ENCODE measurements around the gene WDR83.

The WDR83 gene

DNA sequence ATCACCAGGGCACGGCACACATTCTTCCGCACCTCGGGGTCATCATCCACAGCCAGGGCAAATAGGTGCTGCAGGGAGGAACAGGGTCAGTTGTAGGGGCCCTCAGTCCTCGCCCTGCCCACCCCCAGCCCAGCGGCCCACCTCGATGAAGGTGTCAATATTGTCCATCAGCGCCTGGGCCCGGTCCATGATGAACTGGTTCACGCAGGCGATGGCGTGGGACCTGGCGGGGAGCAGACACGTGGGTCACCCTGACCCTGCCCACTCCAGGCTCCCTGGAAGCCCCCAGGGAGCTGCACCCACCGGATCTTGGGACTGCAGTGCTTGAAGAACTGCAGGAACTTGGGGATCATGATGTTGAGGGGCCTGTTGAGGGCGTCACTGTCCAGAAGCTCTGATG is 48.5 kb downstream of the WDR83 start:
- H3K4ac ChIP-seq (ENCODE audit: low read depth, low read length), result no peak overlapping the region
- peaks cover 66 to 72% of the 10 kb centered on the region in 2 experiments for H3K36me3 ChIP-seq (ENCODE audit: control insufficient read depth in 1 of 2, insufficient read depth in 2 of 2, low read length in 2 of 2)
- no peak overlapping the region for H2AK5ac ChIP-seq (ENCODE audit: low read length)
- no peaks in the 10 kb centered on the region for H3K9me3 ChIP-seq (ENCODE audit: insufficient read depth, low read depth, low read length)
- H2BK5ac ChIP-seq (ENCODE audit: low read depth, low read length, poor library complexity), result no peak overlapping the region
- DNase-seq, result no peak
- H3K4me3 ChIP-seq (ENCODE audit: low read depth, low read length), result peak overlapping the region; percentile 37
- WGBS (ENCODE audit: extremely low coverage, insufficient coverage, insufficient read length), result no CpG with 5 or more reads among the region's 15 CpGs
- no peaks in the 10 kb centered on the region for H3K79me1 ChIP-seq (ENCODE audit: low read length)
- H3K23ac ChIP-seq (ENCODE audit: low read length), result no peak overlapping the region
- H3K27ac ChIP-seq (ENCODE audit: low read depth, low read length), result no peak overlapping the region
- no peak overlapping the region for H3K4me2 ChIP-seq (ENCODE audit: low read length)
- H3K9ac ChIP-seq (ENCODE audit: low read length), result no peak overlapping the region
- H3K4me1 ChIP-seq (ENCODE audit: control insufficient read depth in 1 of 2, insufficient read depth in 2 of 2, low read length in 2 of 2), result no peaks in the 10 kb centered on the region
- no peak overlapping the region for H2AFZ ChIP-seq (ENCODE audit: insufficient read depth, low read length, poor library complexity)
- no peak overlapping the region for H3K14ac ChIP-seq (ENCODE audit: low read length)
- H4K8ac ChIP-seq (ENCODE audit: low read depth, low read length), result no peak overlapping the region
- H4K91ac ChIP-seq (ENCODE audit: low read depth, low read length), result no peak overlapping the region
- H3K79me2 ChIP-seq (ENCODE audit: control insufficient read depth, insufficient read depth, low read length, poor library complexity), result no peaks in the 10 kb centered on the region
- H2BK120ac ChIP-seq (ENCODE audit: insufficient read depth, low read length, poor library complexity), result no peak overlapping the region
- no peak overlapping the region for H2BK12ac ChIP-seq (ENCODE audit: low read length)
- no peak overlapping the region for H3K18ac ChIP-seq (ENCODE audit: low read length)
- H3K27me3 ChIP-seq (ENCODE audit: insufficient read depth, low read length), result no peaks in the 10 kb centered on the region
- no peak overlapping the region for H4K12ac ChIP-seq (ENCODE audit: low read depth, low read length)

DNA sequence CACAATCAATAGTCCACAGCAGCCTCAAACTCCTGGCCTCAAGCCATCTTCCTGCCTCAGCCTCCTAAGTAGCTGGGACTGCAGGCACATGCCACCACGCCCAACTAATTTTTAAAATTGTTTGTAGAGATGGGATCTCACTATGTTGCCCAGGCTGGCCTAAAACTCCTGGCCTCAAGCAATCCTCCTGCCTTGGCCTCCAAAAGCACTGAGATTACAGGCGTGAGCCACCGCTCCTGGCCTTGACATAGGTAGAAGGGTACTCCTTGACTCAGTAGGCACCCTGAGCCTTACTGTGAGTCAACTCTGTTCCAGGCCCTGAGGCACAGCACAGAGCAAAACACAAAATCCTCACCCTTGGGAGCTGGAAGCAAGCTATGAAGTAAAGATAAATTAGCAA is 49.3 kb downstream of the WDR83 start:
- peak; percentile 85 to 87 for DNase-seq
- no peak overlapping the region for H3K9ac ChIP-seq (ENCODE audit: low read length)
- H3K36me3 ChIP-seq (ENCODE audit: control insufficient read depth in 1 of 2, insufficient read depth in 2 of 2, low read length in 2 of 2), result peaks cover 60 to 66% of the 10 kb centered on the region in 2 experiments
- H3K4me3 ChIP-seq (ENCODE audit: low read depth, low read length), result no peak overlapping the region
- H3K4me1 ChIP-seq (ENCODE audit: control insufficient read depth in 1 of 2, insufficient read depth in 2 of 2, low read length in 2 of 2), result peaks cover 3 to 4% of the 10 kb centered on the region in 2 experiments
- H3K4me2 ChIP-seq (ENCODE audit: low read length), result no peak overlapping the region
- no peak overlapping the region for H2BK12ac ChIP-seq (ENCODE audit: low read length)
- no peak overlapping the region for H3K23ac ChIP-seq (ENCODE audit: low read length)
- no peak overlapping the region for H3K4ac ChIP-seq (ENCODE audit: low read depth, low read length)
- no peak overlapping the region for H3K27ac ChIP-seq (ENCODE audit: low read depth, low read length)
- H3K79me2 ChIP-seq (ENCODE audit: control insufficient read depth, insufficient read depth, low read length, poor library complexity), result peaks cover 8% of the 10 kb centered on the region
- no peak overlapping the region for H4K8ac ChIP-seq (ENCODE audit: low read depth, low read length)
- H2BK120ac ChIP-seq (ENCODE audit: insufficient read depth, low read length, poor library complexity), result no peak overlapping the region
- no peak overlapping the region for H4K91ac ChIP-seq (ENCODE audit: low read depth, low read length)
- H3K14ac ChIP-seq (ENCODE audit: low read length), result no peak overlapping the region
- no peak overlapping the region for H4K12ac ChIP-seq (ENCODE audit: low read depth, low read length)
- H2BK5ac ChIP-seq (ENCODE audit: low read depth, low read length, poor library complexity), result no peak overlapping the region
- H3K27me3 ChIP-seq (ENCODE audit: insufficient read depth, low read length), result no peaks in the 10 kb centered on the region
- no peak overlapping the region for H2AFZ ChIP-seq (ENCODE audit: insufficient read depth, low read length, poor library complexity)
- H3K9me3 ChIP-seq (ENCODE audit: insufficient read depth, low read depth, low read length), result no peaks in the 10 kb centered on the region
- no peak overlapping the region for H2AK5ac ChIP-seq (ENCODE audit: low read length)
- no peaks in the 10 kb centered on the region for H3K79me1 ChIP-seq (ENCODE audit: low read length)
- no CpG with 5 or more reads among the region's 3 CpGs for WGBS (ENCODE audit: extremely low coverage, insufficient coverage, insufficient read length)
- no peak overlapping the region for H3K18ac ChIP-seq (ENCODE audit: low read length)

DNA sequence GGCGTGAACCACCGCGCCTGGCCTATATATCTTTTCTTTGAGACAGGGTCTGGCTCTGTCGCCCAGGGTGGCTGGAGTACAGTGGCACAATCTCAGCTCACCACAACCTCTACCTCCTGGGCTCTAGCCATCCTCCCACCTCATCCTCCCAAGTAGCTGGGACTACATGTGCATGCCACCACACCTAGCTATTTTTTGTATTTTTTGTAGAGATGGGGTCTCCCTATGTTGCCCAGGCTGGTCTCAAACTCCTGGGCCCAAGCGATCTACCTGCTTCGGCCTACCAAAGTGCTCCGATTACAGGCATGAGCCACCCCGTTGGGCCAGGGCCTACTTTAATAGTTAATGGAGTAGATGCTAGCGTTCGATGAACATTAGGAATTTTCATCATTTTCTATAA is 53.7 kb downstream of the WDR83 start:
- Histone ChIP-seq H2BK120ac (ENCODE audit: insufficient read depth, low read length, poor library complexity) (no peak overlapping the region), H2BK5ac (ENCODE audit: low read depth, low read length, poor library complexity) (no peak overlapping the region), H3K4me3 (ENCODE audit: low read depth, low read length) (no peak overlapping the region), H3K23ac (ENCODE audit: low read length) (no peak overlapping the region), H2AFZ (ENCODE audit: insufficient read depth, low read length, poor library complexity) (no peak overlapping the region), H3K79me2 (ENCODE audit: control insufficient read depth, insufficient read depth, low read length, poor library complexity) (peaks cover 23% of the 10 kb centered on the region), H3K9ac (ENCODE audit: low read length) (no peak overlapping the region), H3K4me2 (ENCODE audit: low read length) (peak overlapping the region; percentile 86), H3K4me1 (ENCODE audit: control insufficient read depth in 1 of 2, insufficient read depth in 2 of 2, low read length in 2 of 2) (peaks cover 3 to 5% of the 10 kb centered on the region in 2 experiments), H3K18ac (ENCODE audit: low read length) (no peak overlapping the region), H3K36me3 (ENCODE audit: control insufficient read depth in 1 of 2, insufficient read depth in 2 of 2, low read length in 2 of 2) (peaks cover 30 to 31% of the 10 kb centered on the region in 2 experiments), H4K12ac (ENCODE audit: low read depth, low read length) (no peak overlapping the region), H4K91ac (ENCODE audit: low read depth, low read length) (no peak overlapping the region), H3K9me3 (ENCODE audit: insufficient read depth, low read depth, low read length) (no peaks in the 10 kb centered on the region), H2AK5ac (ENCODE audit: low read length) (no peak overlapping the region), H4K8ac (ENCODE audit: low read depth, low read length) (no peak overlapping the region), H3K4ac (ENCODE audit: low read depth, low read length) (peak overlapping the region; percentile 99), H2BK12ac (ENCODE audit: low read length) (no peak overlapping the region), H3K27ac (ENCODE audit: low read depth, low read length) (no peak overlapping the region), H3K14ac (ENCODE audit: low read length) (no peak overlapping the region), H3K79me1 (ENCODE audit: low read length) (peaks cover 22% of the 10 kb centered on the region), H3K27me3 (ENCODE audit: insufficient read depth, low read length) (no peaks in the 10 kb centered on the region)
- WGBS (ENCODE audit: extremely low coverage, insufficient coverage, insufficient read length), result no CpG with 5 or more reads among the region's 10 CpGs
- DNase-seq, result no peak

DNA sequence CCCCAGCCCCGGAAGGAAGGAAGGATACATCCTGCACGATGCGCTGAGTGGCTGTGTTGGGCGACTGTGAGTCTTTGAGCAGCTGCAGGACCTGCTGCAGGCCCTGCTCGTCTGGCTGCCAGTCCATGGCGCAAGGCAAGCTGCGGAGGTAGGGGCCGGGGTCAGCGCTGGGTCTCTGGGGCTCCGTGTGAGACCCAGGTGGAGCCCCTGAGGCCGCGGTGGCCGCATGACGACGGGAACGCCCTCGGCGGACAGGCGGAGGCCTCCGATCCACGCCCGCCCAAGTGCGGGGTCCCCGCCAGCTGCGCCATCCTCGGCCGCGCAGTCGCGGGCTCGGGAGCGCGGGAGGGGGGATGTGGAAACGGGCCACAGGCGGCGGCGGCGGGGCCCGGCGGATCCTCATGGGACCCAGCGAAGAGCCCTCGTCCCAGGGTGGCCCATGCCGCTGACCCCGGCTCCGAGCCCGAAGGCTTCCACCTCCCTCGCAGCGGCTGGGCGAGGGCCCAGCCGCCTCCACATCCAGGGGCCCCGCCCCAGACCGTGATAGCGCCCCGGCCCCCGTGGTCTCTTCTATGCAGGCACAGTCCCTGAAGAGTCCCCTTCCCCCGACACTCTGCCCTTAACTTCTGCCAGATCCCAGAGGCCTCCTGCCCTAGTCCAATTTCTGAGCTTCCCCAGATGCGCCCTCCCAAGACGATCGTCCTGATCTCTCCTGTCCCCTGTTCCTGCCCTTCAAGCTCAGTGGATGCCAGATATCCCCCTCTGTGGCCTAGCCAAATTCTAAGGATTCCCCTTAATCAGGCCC is 54.4 kb downstream of the WDR83 start:
- Histone ChIP-seq H4K91ac (ENCODE audit: low read depth, low read length) (peak overlapping the region; percentile 95), H3K9me3 (ENCODE audit: insufficient read depth, low read depth, low read length) (no peaks in the 10 kb centered on the region), H2AK5ac (ENCODE audit: low read length) (peak overlapping the region; percentile 59), H3K9ac (ENCODE audit: low read length) (peak overlapping the region; percentile 95), H3K4me3 (ENCODE audit: low read depth, low read length) (peak overlapping the region; percentile 83), H3K4me2 (ENCODE audit: low read length) (peak overlapping the region; percentile 86), H3K14ac (ENCODE audit: low read length) (peak overlapping the region; percentile 82), H3K79me2 (ENCODE audit: control insufficient read depth, insufficient read depth, low read length, poor library complexity) (peaks cover 23% of the 10 kb centered on the region), H3K79me1 (ENCODE audit: low read length) (peaks cover 22% of the 10 kb centered on the region), H3K27me3 (ENCODE audit: insufficient read depth, low read length) (no peaks in the 10 kb centered on the region), H3K23ac (ENCODE audit: low read length) (no peak overlapping the region), H4K12ac (ENCODE audit: low read depth, low read length) (peak overlapping the region; percentile 54), H2AFZ (ENCODE audit: insufficient read depth, low read length, poor library complexity) (peak overlapping the region; percentile 30), H3K4ac (ENCODE audit: low read depth, low read length) (peak overlapping the region; percentile 99), H3K27ac (ENCODE audit: low read depth, low read length) (peak overlapping the region; percentile 96), H2BK12ac (ENCODE audit: low read length) (peak overlapping the region; percentile 52), H3K4me1 (ENCODE audit: control insufficient read depth in 1 of 2, insufficient read depth in 2 of 2, low read length in 2 of 2) (peaks cover 3 to 5% of the 10 kb centered on the region in 2 experiments), H3K36me3 (ENCODE audit: control insufficient read depth in 1 of 2, insufficient read depth in 2 of 2, low read length in 2 of 2) (peaks cover 23 to 24% of the 10 kb centered on the region in 2 experiments), H3K18ac (ENCODE audit: low read length) (peak overlapping the region; percentile 63), H2BK5ac (ENCODE audit: low read depth, low read length, poor library complexity) (peak overlapping the region; percentile 93), H2BK120ac (ENCODE audit: insufficient read depth, low read length, poor library complexity) (peak overlapping the region; percentile 5), H4K8ac (ENCODE audit: low read depth, low read length) (peak overlapping the region; percentile 86)
- WGBS (ENCODE audit: extremely low coverage, insufficient coverage, insufficient read length), result no CpG with 5 or more reads among the region's 59 CpGs
- no peak for DNase-seq

All from trophoblast cell (in vitro differentiated cells and primary cell).